ENCODE measurements around the gene AGFG1.
"Not testable (repeated sequence)": the region's sequence is repeated elsewhere in the genome, so short reads cannot be mapped to it uniquely, and the experiment has no call there.

Gene AGFG1

DNA sequence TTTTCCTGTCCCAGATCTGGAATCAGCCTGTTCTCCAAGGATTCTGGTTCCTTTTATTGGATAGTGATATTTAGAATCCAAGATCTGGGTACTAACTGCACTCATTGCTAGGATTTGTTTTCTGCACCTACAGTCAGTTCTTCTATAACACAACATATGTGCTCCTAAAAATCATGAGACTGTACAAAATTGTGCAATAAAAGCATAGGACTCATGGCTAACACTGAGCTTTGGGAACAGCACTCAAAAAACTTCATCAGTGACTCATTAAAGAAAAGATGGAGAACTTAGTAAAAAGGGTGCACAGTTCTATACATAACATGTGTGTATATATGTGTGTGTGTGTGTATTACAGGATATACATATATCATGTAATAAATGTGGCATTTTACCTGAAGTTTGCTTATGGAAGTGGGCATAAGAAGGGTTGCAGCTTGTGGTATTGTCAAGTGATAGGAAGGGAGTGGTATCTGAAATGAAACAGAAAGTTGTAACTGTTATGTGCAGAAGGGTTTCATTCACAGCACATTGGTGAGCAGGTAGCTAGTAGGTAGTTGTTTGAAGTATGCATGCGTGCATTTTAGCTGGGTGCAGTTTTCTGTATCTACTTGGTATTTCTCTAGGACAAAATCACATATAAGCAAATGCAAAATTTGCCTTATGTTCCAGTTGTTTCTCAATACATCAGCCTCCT, 120.9 kb downstream of the AGFG1 start:
- no peak for DNase-seq (ENCODE audit: low read depth)
- in situ Hi-C loops (cut with HindIII; ENCODE audit: low sequenced_read_pairs), result no loop called here
- TF ChIP-seq, protein P1, sequence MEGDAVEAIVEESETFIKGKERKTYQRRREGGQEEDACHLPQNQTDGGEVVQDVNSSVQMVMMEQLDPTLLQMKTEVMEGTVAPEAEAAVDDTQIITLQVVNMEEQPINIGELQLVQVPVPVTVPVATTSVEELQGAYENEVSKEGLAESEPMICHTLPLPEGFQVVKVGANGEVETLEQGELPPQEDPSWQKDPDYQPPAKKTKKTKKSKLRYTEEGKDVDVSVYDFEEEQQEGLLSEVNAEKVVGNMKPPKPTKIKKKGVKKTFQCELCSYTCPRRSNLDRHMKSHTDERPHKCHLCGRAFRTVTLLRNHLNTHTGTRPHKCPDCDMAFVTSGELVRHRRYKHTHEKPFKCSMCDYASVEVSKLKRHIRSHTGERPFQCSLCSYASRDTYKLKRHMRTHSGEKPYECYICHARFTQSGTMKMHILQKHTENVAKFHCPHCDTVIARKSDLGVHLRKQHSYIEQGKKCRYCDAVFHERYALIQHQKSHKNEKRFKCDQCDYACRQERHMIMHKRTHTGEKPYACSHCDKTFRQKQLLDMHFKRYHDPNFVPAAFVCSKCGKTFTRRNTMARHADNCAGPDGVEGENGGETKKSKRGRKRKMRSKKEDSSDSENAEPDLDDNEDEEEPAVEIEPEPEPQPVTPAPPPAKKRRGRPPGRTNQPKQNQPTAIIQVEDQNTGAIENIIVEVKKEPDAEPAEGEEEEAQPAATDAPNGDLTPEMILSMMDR (IDR thresholded peaks at IDR 0.05; ENCODE audit: low read depth, low read length, missing control alignments), result no peak
- no peak overlapping the region for H3K4me3 ChIP-seq (ENCODE audit: low read depth, low read length)

DNA sequence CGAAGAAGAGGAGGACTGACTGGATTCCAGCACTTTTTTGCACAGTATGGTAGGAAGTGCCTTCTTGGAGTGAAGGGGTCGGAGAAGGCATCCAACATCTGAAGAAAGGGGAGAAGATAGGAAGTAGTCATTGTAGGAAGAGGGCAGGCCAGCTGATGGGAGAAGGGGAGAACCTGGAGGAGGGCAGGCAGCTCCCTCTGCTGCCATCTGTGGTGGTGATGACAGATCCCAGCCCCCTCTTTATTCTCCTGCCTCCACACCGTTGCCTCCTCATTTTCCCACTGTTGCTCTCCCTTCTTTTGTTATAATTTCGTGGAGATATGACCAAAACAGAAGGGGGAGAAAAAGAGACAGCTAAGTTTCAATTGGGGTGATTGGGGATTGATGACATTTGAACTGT, 123.8 kb downstream of the AGFG1 start:
- no peak for DNase-seq (ENCODE audit: low read depth)
- TF ChIP-seq, protein P1 (IDR thresholded peaks at IDR 0.05; ENCODE audit: low read depth, low read length, missing control alignments), result no peak
- in situ Hi-C loops (cut with HindIII; ENCODE audit: low sequenced_read_pairs), result no loop called here
- H3K4me3 ChIP-seq (ENCODE audit: low read depth, low read length), result no peak overlapping the region

DNA sequence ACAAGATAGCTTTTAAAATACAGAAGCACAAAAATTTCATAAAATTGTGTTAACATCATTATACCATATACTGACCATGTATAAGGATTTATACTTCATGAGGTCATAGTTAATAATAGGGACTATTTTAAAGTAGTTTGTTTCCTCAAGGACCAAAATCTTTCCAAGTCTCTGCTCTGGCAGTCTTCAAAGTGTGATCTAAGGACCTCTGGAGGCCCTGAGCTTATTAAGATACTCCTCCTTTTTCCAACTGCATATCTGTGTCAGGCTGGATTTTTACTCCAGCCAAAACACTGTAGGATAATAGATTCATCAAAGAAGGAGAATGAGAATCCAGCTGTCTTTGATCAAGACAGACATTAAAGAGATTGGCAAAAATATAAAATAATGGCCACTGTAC, 125.1 kb downstream of the AGFG1 start:
- TF ChIP-seq, protein P1 (IDR thresholded peaks at IDR 0.05; ENCODE audit: low read depth, low read length, missing control alignments), result no peak
- DNase-seq (ENCODE audit: low read depth), result no peak
- H3K4me3 ChIP-seq (ENCODE audit: low read depth, low read length), result no peak overlapping the region
- in situ Hi-C loops (cut with HindIII; ENCODE audit: low sequenced_read_pairs), result no loop called here

DNA sequence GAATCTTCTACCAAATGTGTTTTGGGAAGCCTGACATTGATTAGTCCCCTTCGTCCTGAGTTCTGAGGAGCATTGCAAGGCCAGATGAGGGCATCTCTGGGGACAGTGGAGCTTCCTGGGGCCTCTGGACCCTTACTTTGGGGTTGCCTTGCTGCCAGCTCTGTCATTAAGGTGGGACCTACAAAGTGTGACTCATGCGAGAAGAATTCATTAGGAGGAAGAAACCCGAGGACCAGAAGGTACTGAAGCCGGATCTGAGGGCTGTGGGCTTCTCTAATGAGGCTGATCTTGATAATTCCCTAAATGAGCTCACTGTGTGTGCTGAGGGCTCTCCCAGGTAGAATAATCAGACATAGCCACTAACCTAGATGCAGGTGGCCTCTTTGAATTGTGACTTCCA, 126.0 kb downstream of the AGFG1 start:
- no peak overlapping the region for H3K4me3 ChIP-seq (ENCODE audit: low read depth, low read length)
- TF ChIP-seq, protein P1 (IDR thresholded peaks at IDR 0.05; ENCODE audit: low read depth, low read length, missing control alignments), result no peak
- DNase-seq (ENCODE audit: low read depth), result no peak
- in situ Hi-C loops (cut with HindIII; ENCODE audit: low sequenced_read_pairs), result no loop called here

DNA sequence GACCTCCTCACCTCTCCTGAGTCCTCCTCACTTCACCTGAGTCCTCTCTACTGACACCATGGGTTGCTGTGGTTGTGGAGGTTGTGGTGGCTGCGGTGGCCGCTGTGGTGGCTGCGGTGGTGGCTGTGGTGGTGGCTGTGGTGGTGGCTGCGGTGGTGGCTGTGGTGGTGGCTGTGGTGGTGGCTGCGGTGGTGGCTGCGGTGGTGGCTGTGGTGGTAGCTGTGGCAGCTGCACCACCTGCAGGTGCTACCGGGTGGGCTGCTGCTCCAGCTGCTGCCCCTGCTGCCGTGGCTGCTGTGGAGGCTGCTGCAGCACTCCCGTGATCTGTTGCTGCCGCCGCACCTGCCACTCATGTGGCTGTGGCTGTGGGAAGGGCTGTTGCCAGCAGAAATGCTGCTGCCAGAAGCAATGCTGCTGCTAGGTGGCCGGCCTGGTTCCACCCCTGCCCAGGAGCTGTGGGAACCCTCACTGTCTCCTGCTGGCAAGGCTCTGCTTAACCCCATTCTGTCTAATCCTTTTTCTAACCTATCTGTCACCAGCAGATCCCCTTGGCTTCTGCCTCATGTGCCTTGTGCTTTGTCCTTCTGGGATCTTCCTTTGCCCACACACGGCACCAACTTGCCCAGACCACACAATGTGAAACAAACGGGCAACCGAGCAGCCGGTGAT, 127.0 kb downstream of the AGFG1 start, which contains the start of gene SCYGR2:
TSS of gene SCYGR2 (plus strand) at position 59 of the 669 bp plus-strand sequence. CDS start at position 59, 0 bp downstream.
- H3K4me3 ChIP-seq (ENCODE audit: low read depth, low read length); DNase-seq (ENCODE audit: low read depth); in situ Hi-C loops (cut with HindIII; ENCODE audit: low sequenced_read_pairs): not testable (repeated sequence)

DNA sequence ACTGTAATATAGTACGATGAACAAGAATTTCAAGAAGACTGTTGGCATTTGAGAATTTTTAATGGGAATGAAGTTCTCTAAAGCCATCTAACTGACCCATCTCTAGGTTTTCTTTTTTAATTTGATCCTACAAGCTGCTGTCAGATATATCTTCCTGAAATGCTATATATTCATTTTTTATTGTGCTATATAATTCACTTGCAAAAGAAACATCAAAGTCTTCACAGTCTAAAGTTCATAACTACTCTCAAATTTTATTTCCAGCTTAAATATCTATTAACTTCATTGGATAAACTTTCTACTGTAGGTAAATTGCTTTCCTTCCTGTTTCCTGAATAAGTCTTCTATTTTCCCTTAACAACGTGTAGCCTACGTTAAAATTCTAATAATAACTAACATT, 130.4 kb downstream of the AGFG1 start:
- TF ChIP-seq, protein P1 (IDR thresholded peaks at IDR 0.05; ENCODE audit: low read depth, low read length, missing control alignments), result no peak
- in situ Hi-C loops (cut with HindIII; ENCODE audit: low sequenced_read_pairs), result no loop called here
- H3K4me3 ChIP-seq (ENCODE audit: low read depth, low read length), result no peak overlapping the region
- DNase-seq (ENCODE audit: low read depth), result no peak

DNA sequence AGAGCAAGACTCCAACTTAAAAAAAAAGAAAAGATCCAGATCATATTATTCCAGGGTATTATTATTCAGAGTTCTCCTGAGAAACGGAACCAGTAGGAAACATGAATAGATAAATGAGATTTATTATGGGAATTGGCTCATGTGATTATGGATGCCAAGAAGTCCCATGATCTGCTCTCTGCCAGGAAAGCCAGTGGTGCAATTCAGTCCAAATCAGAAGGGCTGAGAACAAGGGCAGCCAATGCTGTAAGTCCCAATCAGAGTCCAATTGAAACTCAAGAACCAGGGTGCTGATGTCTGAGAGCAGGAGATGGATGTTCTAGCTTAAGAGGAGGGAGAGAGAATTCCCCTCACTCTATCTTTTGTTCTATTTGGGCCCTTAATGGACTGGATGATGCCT, 134.5 kb downstream of the AGFG1 start:
- DNase-seq (ENCODE audit: low read depth), result no peak
- in situ Hi-C loops (cut with HindIII; ENCODE audit: low sequenced_read_pairs), result no loop called here
- TF ChIP-seq, protein P1 (IDR thresholded peaks at IDR 0.05; ENCODE audit: low read depth, low read length, missing control alignments), result no peak
- H3K4me3 ChIP-seq (ENCODE audit: low read depth, low read length), result no peak overlapping the region

Measured in astrocyte of the cerebellum (primary cell).